Activated naive CD4-positive, alpha-beta T cell treated with Interleukin-2 at 50 U/mL for 16 hours (primary cell): ENCODE measurements around the gene NEDD8.
"Not testable (repeated sequence)": the region's sequence is repeated elsewhere in the genome, so short reads cannot be mapped to it uniquely, and the experiment has no call there.

Experiments
- DNase-seq: peaks from one replicate; pipeline ENCODE4 v3.0.0-alpha.2; 2020

Gene NEDD8

GRCh38 chr14:24216876-24217275 is 15.3 kb downstream of the NEDD8 start:
- DNase-seq: not testable (repeated sequence)

- no peak for DNase-seq
Observed at GRCh38 chr14:24216345-24216699, 15.8 kb downstream of the NEDD8 start.

DNA sequence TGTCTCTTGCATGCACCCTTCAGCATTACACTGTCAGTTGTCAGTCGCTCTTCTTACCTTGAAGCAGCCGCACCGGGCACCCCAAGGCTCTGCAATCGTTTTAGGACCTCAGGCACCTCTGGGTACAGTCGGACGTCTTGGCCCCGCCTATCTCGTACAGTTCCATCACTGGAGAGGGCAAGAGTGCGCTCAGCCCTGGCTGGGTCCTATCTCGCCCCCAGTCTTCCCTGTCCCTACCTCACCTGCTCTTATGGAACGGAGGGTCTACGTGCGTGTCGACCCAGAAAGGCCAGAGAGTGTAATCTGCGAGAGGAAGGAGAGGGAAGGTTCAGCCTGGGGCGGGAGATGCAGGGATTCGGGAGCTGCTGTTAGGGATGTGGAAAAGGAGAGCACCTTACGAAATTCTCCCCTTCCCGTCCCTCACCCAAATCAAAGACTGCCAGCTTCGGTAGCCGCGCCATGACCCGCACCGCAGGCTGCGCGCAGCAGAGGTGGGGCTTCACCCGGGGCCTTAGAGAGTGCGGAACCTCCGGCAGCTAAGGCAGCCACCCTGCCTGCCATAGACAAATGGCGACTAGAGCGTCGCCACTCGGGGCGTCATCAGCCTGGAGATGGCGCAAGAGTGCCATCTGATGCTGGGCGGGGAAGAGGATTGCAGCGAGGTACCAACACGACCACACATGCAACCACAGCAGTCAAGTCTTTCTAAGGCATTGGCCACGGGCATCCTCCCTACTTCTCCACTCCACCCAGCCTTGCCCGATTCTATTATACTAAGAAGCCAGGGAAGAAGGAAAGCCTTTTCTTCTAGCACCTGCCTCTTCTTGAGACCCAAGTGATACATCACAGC is 16.4 kb downstream of the NEDD8 start, which contains the start of gene MDP1:
MDP1 (minus strand) TSS at position 572 of the 850 bp plus-strand sequence; CDS start at position 461, 111 bp downstream.
- DNase-seq: peak; percentile 88

GRCh38 chr14:24213866-24214662 is 18.1 kb downstream of the NEDD8 start:
- DNase-seq: no peak

GRCh38 chr14:24212924-24213865 is 19.0 kb downstream of the NEDD8 start, which contains the start of gene CHMP4A:
Gene CHMP4A (minus strand): TSS chr14:24213488. CDS start chr14:24213439, 49 bp downstream.
- DNase-seq: peak; percentile 97

DNA sequence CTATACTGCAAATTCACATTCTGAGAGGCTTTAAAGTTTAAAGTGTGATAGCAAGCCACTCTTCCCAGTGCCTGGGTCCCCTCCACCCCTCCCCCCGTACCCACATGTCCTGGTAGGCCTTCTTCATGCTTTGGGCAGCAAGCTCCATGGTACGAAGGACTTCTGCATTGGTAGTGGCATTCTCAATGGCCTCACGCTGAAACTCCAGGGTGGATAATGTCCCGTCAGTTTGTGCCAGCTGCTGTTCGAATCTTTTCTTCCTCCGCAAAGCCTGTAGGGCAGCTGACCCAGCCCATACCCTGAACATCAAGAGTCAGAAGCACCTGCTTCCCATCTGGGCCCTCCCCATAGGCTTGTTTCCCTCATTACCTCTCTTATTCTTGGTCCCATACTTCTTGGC is 20.9 kb downstream of the NEDD8 start:
- DNase-seq: no peak

GRCh38 chr14:24207625-24208024 is 24.5 kb downstream of the NEDD8 start:
- no peak for DNase-seq

GRCh38 chr14:24207104-24207551 is 25.0 kb downstream of the NEDD8 start:
- no peak for DNase-seq

- no peak for DNase-seq
Observed at GRCh38 chr14:24206260-24207103, 25.7 kb downstream of the NEDD8 start.

DNA sequence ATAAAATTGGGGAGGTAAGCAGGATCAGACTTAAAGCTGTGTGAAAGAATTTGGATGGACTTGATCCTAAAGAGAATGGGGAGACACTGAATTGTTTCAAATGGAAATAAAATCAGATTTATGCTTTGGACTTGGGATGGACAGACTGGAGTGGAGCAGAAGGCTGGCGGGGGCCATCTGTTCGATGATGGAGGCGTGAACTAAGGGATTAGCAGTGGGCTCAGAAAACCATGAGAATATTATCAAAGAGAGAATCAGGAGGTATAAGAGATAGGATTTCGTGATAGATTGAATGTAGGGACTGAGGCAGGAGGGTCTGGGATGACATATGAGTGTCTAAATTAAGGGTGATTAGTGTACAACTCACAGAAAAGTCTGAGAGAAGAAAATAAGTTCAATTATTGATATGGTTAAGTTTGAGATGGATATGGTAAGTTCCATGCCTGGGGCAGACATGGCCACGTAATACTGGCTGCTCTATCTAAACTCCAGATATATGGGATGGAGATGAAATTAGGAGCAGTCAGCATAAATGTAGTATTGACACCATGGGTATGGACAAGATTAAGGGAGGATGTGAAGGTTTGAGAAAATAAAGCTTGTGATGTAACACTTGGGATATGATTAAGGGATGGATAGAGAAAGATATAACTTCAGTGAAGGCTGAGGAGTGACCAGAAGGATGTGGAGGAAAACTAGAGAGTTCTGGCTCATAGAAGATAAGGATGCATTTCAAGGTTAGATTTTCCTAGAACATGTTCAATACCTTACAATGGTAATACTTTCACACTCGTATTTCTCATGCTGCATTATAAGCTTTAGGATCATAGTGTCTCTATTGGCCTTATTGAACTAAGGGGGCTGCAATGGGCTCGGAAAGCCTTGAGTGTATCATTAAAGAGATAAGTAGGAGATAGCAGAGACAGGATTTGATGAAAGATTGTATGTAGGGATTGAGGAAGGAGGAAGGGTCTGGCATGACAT is 27.7 kb downstream of the NEDD8 start:
- DNase-seq: no peak

DNA sequence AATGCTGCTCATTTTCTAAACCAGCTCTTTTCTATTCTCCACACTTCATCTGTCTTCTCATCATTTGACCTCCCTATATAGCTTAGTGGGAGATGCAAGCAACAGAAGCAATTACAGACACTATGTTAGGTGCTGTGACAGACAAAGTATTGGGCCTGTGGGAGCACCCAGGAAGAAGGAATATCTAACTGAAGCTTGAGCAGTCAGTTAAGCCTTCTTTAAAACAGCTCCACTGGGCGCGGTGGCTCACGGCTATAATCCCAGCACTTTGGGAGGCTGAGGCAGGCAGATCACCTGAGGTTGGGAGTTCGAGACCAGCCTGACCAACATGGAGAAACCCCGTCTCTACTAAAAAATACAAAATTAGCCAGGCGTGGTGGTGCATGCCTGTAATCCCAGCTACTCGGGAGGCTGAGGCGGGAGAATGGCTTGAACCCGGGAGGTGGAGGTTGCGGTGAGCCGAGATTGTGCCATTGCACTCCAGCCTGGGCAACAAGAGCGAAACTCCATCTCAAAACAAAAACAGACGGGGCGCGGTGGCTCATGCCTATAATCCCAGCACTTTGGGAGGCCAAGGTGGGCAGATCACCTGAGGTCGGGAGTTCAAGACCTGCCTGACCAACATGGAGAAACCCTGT is 28.8 kb downstream of the NEDD8 start:
- not testable (repeated sequence) for DNase-seq

GRCh38 chr14:24202538-24202937 is 29.6 kb downstream of the NEDD8 start:
- DNase-seq: not testable (repeated sequence)

DNA sequence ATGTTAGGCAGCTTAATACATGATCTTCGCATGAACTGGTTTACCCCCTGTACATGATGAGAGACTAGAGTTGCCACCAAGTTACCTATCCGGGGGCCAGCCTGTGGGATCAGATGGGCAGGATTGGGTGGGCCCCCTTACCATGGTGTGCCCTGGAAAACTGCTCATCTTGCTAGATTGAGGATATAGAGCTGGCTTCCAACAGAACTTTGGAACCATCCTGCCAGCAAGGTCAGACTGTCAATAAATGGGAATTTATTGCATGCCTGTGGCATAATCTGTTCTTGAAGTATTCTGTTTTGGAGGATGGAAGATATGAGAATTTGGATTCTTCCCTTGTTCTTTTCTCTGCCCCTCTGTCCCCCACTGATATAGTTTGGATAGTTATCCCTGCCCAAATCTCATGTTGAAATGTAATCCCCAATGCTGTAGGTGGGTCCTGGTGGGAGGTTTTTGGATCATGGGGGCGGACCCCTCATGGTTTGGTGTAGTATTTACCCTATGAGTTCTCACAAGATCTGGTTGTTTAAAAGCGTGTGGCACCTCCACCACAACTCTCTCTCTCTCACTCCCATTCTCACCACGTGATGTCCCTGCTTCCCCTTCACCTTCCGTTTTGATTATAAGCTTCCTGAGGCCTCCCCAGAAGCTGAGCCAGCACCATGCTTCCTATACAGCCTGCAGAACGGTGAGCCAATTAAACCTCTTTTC is 33.2 kb downstream of the NEDD8 start:
- no peak for DNase-seq

- no peak for DNase-seq
Observed at GRCh38 chr14:24197056-24197450, 35.1 kb downstream of the NEDD8 start.

GRCh38 chr14:24196071-24197055 is 35.8 kb downstream of the NEDD8 start:
- no peak for DNase-seq

DNA sequence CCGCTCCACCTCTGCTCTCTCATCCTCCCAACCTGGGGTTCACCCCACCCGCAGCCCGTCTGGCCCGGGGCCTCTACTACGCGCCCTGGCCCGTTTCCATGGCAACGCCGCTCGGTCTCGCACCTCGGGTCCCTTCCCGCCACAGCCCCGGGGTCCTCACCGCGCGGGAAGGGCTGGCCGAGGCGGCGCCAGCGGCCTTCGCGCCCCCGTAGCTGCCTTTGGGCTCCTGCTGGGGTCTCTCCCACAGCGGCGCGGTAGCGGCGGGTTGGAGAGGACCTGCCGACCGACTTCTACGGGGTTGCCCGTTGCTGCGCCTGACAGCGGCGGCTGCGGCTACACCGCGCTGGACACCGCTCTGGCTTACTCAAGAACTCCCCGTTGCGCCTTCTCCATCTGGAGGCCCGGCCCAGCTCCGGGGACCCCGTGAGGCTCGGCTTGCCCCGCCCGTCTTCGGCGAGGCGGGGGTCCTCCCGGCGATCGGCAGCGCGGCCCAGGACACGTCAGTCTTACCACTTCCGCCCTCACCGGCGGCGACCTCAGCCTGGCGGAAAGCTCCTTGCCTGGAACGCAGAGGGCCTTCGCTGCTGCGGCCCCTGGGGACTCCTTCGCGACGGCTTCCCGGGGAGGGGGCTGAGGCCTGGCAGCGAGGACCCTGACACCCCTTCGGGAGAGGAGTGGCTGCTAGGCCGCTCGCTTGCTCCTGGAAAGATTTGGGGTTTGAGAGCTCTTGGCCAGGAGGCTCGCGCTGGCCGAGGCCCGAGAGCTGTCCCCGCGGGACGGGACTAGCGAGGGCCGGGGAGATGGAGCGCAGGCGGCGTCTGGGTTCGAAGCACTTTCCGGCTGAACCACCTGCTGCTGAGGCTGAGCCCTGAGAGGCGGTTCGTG is 36.7 kb downstream of the NEDD8 start, which contains the start of gene TM9SF1:
TM9SF1 (minus strand) TSS at position 256 of the 885 bp plus-strand sequence. CDS start 422 bp downstream, outside the sequence.
- peak; percentile 88 for DNase-seq

- no peak for DNase-seq
Observed at GRCh38 chr14:24194873-24195185, 37.3 kb downstream of the NEDD8 start.
